HepG2 (cell line): ENCODE results near the gene SAMD4A. TPM values are rescaled to one million over a fixed set of nuclear protein-coding genes. Genes with fewer than 3 reads are reported as not detected.
A peak's percentile ranks its signal among the peaks of the same experiment; 100 is the strongest.

Source experiments
- MED1 ChIP-seq: sonication (generic); formaldehyde crosslinking; IDR thresholded peaks from 2 replicates; pipeline ENCODE4 v1.4.0; 2020; ENCODE audit warnings: missing genetic modification reagents
- NCOA2 ChIP-seq: sonication (generic); formaldehyde crosslinking; IDR thresholded peaks from 2 replicates; pipeline ENCODE4 v1.8.0; 2022; ENCODE audit warnings: inconsistent platforms
- NR2F1 ChIP-seq, 2 experiments: fragments of 450-650 bp in 1 of 2; formaldehyde crosslinking in 1 of 2; IDR thresholded peaks; 2 replicates each; pipeline versions ENCODE4 v1.5.0 to v1.6.1; 2016 to 2020; ENCODE audit warnings: mild to moderate bottlenecking in 1 of 2, missing compliant biosample characterization in 1 of 2, missing genetic modification reagents in 1 of 2, moderate library complexity in 1 of 2
- POGZ ChIP-seq: sonication (generic); formaldehyde crosslinking; IDR thresholded peaks from 2 replicates; pipeline ENCODE4 v1.4.0; 2020; ENCODE audit warnings: mild to moderate bottlenecking, missing genetic modification reagents
- POLR2A ChIP-seq, 2 experiments: IDR thresholded peaks; 2 replicates each; pipeline ENCODE4 v1.6.1; 2011; ENCODE audit warnings: low read depth in 2 of 2, low read length in 2 of 2, mild to moderate bottlenecking in 1 of 2, moderate library complexity in 1 of 2; ENCODE audit not compliant: insufficient read depth in 1 of 2
- SMC3 ChIP-seq: IDR thresholded peaks from 2 replicates; pipeline ENCODE4 v1.6.1; 2011; ENCODE audit warnings: low read length, improper control_type of control experiment
- SOX6 ChIP-seq, 2 experiments: fragments of 450-650 bp in 1 of 2; sonication (generic) in 1 of 2; formaldehyde crosslinking in 1 of 2; IDR thresholded peaks; 2 replicates each; pipeline versions ENCODE4 v1.4.0 to v1.6.1; 2017 to 2020; ENCODE audit warnings: antibody characterized with exemption in 1 of 2, mild to moderate bottlenecking in 1 of 2, missing genetic modification reagents in 1 of 2
- TGIF2 ChIP-seq: IDR thresholded peaks from 2 replicates; pipeline ENCODE4 v1.6.1; 2016; ENCODE audit warnings: control low read depth, missing compliant biosample characterization
- polyA plus RNA-seq, 8 experiments: library from polyadenylated mRNA; depleted of rRNA in 3 of 8; stranded (reverse) in 7 of 8; unstranded in 1 of 8; fragments of >200 nt; fragmentation: Illumina TruSeq in 4 of 8; extraction: Trizol in 4 of 8; gene quantifications; 2 replicates each; pipeline versions ENCODE4 v1.2.1 to v1.2.3, GENCODE V29; 2011 to 2016; ENCODE audit warnings: low read depth in 4 of 8, missing spikeins in 1 of 8, mixed read lengths in 1 of 8; ENCODE audit not compliant: insufficient read depth in 1 of 8
- total RNA-seq, 5 experiments: library from RNA; depleted of rRNA; stranded (reverse); fragments of >200 nt; fragmentation: Illumina TruSeq; extraction: Trizol; gene quantifications; 2 replicates each; pipeline ENCODE4 v1.2.3, GENCODE V29; 2016; ENCODE audit warnings: low read depth in 1 of 5
- TF ChIP-seq, protein P1 (sequence below): sonication (generic); formaldehyde crosslinking; conservative IDR thresholded peaks from 2 replicates; pipeline ENCODE4 v1.4.0; 2020; ENCODE audit warnings: mild to moderate bottlenecking, missing genetic modification reagents, moderate library complexity
- TF ChIP-seq, protein P2 (sequence below): sonication (generic); formaldehyde crosslinking; IDR thresholded peaks from 2 replicates; pipeline ENCODE4 v1.4.0; 2020; ENCODE audit warnings: missing genetic modification reagents
- TF ChIP-seq, protein P3 (sequence below): IDR thresholded peaks from 2 replicates; pipeline ENCODE4 v1.6.1; 2016; ENCODE audit warnings: missing genetic modification reagents, missing compliant biosample characterization
- TF ChIP-seq, protein P4 (sequence below): sonication (generic); formaldehyde crosslinking; IDR thresholded peaks from 2 replicates; pipeline ENCODE4 v1.4.0; 2020; ENCODE audit warnings: low read depth, mild to moderate bottlenecking, missing genetic modification reagents
- TF ChIP-seq, protein P5 (sequence below): sonication (generic); formaldehyde crosslinking; IDR thresholded peaks from 2 replicates; pipeline ENCODE4 v1.5.1; 2020; ENCODE audit warnings: missing genetic modification reagents, mild to moderate bottlenecking, borderline replicate concordance
- TF ChIP-seq, protein P6 (sequence below): sonication (generic); formaldehyde crosslinking; IDR thresholded peaks from 2 replicates; pipeline ENCODE4 v1.4.0; 2020; ENCODE audit warnings: missing genetic modification reagents
- TF ChIP-seq, protein P7 (sequence below): sonication (generic); formaldehyde crosslinking; IDR thresholded peaks from 2 replicates; pipeline ENCODE4 v1.4.0; 2020; ENCODE audit warnings: missing genetic modification reagents

SAMD4A gene
- total and polyA plus RNA-seq, 2 of the 13 experiments (the other 11 are each of a cell fraction or from before 2014, with no cell fraction given), result 11.8 to 13.0 TPM

DNA sequence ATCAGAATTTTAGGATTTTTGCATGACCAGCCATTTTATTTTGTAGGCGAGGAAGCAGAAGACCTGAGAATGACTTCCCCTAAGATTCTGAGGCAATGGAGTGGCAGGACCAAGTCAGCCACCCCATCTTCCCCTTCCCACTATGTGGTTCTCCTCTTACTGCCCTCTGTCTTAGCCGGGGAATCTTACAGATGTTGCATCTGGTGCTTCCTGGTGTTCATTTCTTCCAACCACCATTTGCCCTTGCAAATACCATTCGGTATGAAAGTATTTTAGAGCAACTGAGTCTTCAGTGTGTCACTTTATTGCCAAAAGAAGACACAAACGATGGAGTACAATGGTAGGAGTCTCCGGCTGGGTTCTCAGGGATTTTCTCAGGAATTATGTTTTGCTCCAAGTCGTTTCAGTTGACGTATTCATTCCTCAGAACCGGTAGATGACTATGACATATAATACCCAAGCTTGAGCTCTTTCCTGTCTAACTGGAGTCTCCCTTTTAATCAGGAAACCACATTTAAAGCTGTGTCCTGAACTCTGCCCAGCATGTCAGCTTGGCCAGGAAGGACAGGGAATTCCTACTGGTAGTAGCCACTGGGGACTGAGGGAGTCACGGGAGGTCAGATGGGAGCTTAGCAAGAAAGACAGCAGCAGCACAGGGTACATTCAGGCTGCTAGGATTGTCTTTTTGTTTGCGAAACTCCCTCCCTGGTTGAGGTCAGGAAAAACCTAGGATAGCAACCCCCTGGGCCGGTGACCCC is 87.0 kb downstream of the SAMD4A start (continued):
- TF ChIP-seq, protein P1, sequence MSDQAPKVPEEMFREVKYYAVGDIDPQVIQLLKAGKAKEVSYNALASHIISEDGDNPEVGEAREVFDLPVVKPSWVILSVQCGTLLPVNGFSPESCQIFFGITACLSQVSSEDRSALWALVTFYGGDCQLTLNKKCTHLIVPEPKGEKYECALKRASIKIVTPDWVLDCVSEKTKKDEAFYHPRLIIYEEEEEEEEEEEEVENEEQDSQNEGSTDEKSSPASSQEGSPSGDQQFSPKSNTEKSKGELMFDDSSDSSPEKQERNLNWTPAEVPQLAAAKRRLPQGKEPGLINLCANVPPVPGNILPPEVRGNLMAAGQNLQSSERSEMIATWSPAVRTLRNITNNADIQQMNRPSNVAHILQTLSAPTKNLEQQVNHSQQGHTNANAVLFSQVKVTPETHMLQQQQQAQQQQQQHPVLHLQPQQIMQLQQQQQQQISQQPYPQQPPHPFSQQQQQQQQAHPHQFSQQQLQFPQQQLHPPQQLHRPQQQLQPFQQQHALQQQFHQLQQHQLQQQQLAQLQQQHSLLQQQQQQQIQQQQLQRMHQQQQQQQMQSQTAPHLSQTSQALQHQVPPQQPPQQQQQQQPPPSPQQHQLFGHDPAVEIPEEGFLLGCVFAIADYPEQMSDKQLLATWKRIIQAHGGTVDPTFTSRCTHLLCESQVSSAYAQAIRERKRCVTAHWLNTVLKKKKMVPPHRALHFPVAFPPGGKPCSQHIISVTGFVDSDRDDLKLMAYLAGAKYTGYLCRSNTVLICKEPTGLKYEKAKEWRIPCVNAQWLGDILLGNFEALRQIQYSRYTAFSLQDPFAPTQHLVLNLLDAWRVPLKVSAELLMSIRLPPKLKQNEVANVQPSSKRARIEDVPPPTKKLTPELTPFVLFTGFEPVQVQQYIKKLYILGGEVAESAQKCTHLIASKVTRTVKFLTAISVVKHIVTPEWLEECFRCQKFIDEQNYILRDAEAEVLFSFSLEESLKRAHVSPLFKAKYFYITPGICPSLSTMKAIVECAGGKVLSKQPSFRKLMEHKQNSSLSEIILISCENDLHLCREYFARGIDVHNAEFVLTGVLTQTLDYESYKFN (CRISPR knock-in tag), result peak; percentile 75
- TF ChIP-seq SMC3 (peak; percentile 9; the same call in 1 of the 2 replicates), NCOA2 (peak; percentile 67), POGZ (CRISPR knock-in tag) (peak; percentile 57; the same call in 1 of the 2 replicates), MED1 (CRISPR knock-in tag) (peak; percentile 91), POLR2A (IDR thresholded peaks at IDR 0.05; ENCODE audit: insufficient read depth in 1 of 2, low read depth in 2 of 2, low read length in 2 of 2) (no peak), SOX6 (IDR thresholded peaks at IDR 0.05) (no peak), SOX6 (CRISPR knock-in tag; IDR thresholded peaks at IDR 0.05) (peak; percentile 59; the same call in 1 of the 2 replicates), TGIF2 (peak; percentile 55; the same call in 1 of the 2 replicates), NR2F1 (CRISPR knock-in tag; IDR thresholded peaks at IDR 0.05) (peak; percentile 44 to 49; a peak in 1 of 4 replicates)
- TF ChIP-seq, protein P2, sequence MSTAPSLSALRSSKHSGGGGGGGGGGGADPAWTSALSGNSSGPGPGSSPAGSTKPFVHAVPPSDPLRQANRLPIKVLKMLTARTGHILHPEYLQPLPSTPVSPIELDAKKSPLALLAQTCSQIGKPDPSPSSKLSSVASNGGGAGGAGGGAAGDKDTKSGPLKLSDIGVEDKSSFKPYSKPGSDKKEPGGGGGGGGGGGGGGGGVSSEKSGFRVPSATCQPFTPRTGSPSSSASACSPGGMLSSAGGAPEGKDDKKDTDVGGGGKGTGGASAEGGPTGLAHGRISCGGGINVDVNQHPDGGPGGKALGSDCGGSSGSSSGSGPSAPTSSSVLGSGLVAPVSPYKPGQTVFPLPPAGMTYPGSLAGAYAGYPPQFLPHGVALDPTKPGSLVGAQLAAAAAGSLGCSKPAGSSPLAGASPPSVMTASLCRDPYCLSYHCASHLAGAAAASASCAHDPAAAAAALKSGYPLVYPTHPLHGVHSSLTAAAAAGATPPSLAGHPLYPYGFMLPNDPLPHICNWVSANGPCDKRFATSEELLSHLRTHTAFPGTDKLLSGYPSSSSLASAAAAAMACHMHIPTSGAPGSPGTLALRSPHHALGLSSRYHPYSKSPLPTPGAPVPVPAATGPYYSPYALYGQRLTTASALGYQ, result peak; percentile 61; the same call in 1 of the 2 replicates
- TF ChIP-seq, protein P3, sequence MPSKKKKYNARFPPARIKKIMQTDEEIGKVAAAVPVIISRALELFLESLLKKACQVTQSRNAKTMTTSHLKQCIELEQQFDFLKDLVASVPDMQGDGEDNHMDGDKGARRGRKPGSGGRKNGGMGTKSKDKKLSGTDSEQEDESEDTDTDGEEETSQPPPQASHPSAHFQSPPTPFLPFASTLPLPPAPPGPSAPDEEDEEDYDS (CRISPR knock-in tag), result 0 out of 2 replicates have a peak, but pooled peaks have one; percentile 28
- TF ChIP-seq, protein P4, sequence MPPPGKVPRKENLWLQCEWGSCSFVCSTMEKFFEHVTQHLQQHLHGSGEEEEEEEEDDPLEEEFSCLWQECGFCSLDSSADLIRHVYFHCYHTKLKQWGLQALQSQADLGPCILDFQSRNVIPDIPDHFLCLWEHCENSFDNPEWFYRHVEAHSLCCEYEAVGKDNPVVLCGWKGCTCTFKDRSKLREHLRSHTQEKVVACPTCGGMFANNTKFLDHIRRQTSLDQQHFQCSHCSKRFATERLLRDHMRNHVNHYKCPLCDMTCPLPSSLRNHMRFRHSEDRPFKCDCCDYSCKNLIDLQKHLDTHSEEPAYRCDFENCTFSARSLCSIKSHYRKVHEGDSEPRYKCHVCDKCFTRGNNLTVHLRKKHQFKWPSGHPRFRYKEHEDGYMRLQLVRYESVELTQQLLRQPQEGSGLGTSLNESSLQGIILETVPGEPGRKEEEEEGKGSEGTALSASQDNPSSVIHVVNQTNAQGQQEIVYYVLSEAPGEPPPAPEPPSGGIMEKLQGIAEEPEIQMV (CRISPR knock-in tag), result no peak
- TF ChIP-seq, protein P5, sequence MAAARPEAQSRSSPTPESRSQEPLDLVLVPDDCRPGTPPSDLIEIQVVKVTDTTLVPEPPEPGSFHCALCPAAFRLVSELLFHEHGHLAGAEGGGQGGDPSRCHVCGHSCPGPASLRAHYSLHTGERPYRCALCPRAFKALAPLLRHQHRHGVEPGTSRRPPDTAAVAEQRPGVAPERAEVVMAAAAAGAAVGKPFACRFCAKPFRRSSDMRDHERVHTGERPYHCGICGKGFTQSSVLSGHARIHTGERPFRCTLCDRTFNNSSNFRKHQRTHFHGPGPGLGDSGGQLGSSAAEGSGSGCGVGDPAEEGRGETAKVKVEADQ (CRISPR knock-in tag), result 0 out of 2 replicates have a peak, but pooled peaks have one; percentile 13
- TF ChIP-seq, protein P6, sequence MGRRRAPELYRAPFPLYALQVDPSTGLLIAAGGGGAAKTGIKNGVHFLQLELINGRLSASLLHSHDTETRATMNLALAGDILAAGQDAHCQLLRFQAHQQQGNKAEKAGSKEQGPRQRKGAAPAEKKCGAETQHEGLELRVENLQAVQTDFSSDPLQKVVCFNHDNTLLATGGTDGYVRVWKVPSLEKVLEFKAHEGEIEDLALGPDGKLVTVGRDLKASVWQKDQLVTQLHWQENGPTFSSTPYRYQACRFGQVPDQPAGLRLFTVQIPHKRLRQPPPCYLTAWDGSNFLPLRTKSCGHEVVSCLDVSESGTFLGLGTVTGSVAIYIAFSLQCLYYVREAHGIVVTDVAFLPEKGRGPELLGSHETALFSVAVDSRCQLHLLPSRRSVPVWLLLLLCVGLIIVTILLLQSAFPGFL (CRISPR knock-in tag), result no peak
- TF ChIP-seq, protein P7, sequence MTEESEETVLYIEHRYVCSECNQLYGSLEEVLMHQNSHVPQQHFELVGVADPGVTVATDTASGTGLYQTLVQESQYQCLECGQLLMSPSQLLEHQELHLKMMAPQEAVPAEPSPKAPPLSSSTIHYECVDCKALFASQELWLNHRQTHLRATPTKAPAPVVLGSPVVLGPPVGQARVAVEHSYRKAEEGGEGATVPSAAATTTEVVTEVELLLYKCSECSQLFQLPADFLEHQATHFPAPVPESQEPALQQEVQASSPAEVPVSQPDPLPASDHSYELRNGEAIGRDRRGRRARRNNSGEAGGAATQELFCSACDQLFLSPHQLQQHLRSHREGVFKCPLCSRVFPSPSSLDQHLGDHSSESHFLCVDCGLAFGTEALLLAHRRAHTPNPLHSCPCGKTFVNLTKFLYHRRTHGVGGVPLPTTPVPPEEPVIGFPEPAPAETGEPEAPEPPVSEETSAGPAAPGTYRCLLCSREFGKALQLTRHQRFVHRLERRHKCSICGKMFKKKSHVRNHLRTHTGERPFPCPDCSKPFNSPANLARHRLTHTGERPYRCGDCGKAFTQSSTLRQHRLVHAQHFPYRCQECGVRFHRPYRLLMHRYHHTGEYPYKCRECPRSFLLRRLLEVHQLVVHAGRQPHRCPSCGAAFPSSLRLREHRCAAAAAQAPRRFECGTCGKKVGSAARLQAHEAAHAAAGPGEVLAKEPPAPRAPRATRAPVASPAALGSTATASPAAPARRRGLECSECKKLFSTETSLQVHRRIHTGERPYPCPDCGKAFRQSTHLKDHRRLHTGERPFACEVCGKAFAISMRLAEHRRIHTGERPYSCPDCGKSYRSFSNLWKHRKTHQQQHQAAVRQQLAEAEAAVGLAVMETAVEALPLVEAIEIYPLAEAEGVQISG (CRISPR knock-in tag), result no peak; the same call in 1 of the 2 replicates
